GM13976 (cell line): ENCODE results near the gene EHD4.

Source experiments
- DNase-seq: peaks from one replicate; pipeline ENCODE4 v3.0.0; 2012; ENCODE audit warnings: low spot score
- CTCF ChIP-seq: IDR thresholded peaks from 2 replicates; pipeline ENCODE4 v1.5.1; 2012; ENCODE audit warnings: borderline replicate concordance, mild to moderate bottlenecking; ENCODE audit not compliant: insufficient read depth; ENCODE audit errors: extremely low read depth, missing control alignments, control extremely low read depth
- in situ Hi-C: fragments of 300-500 bp; cut with MboI; formaldehyde crosslinking; loops from one replicate; pipeline ENCODE4 v1.12.0; 2022; ENCODE audit warnings: low sequenced_read_pairs, mixed read lengths, inconsistent platforms; ENCODE audit not compliant: unreplicated experiment

The EHD4 gene

GRCh38 chr15:41930221-41930866 is 42.0 kb downstream of the EHD4 start:
- in situ Hi-C loops, result no loop called here
- DNase-seq, result no peak

GRCh38 chr15:41928637-41929620 is 43.4 kb downstream of the EHD4 start:
- in situ Hi-C loops, result no loop called here
- peak; percentile 74 for DNase-seq
- TF ChIP-seq CTCF, result no peak

More at GRCh38 chr15:41930221-41930866, 42.0 kb downstream of the EHD4 start:
- no peak for TF ChIP-seq CTCF

- DNase-seq, result no peak
- TF ChIP-seq CTCF, result no peak
- in situ Hi-C loops, result no loop called here
Observed at GRCh38 chr15:41928100-41928499, 44.3 kb downstream of the EHD4 start.

- no peak for TF ChIP-seq CTCF
- DNase-seq, result no peak
- in situ Hi-C loops, result no loop called here
Observed at GRCh38 chr15:41927536-41927935, 44.8 kb downstream of the EHD4 start.

GRCh38 chr15:41926185-41927056 is 45.9 kb downstream of the EHD4 start:
- no peak for DNase-seq
- in situ Hi-C loops, result no loop called here
- no peak for TF ChIP-seq CTCF

- no peak for DNase-seq
- TF ChIP-seq CTCF, result no peak
- in situ Hi-C loops, result no loop called here
Observed at GRCh38 chr15:41925086-41925608, 47.2 kb downstream of the EHD4 start.
